22Rv1 (cell line): ENCODE data around the gene PIKFYVE.

Source experiments
- H3K27ac ChIP-seq: fragments of 450-650 bp; 2 replicates; pipeline ENCODE4 v1.5.1; 2017
- ZFX ChIP-seq: fragments of 450-650 bp; IDR thresholded peaks from 2 replicates; pipeline ENCODE4 v1.6.1; 2017; ENCODE audit warnings: antibody characterized with exemption, borderline replicate concordance
- TF ChIP-seq, protein P1 (sequence below): fragments of 450-650 bp; IDR thresholded peaks from 2 replicates; pipeline ENCODE4 v1.5.1; 2017; ENCODE audit warnings: mild to moderate bottlenecking

PIKFYVE gene

DNA sequence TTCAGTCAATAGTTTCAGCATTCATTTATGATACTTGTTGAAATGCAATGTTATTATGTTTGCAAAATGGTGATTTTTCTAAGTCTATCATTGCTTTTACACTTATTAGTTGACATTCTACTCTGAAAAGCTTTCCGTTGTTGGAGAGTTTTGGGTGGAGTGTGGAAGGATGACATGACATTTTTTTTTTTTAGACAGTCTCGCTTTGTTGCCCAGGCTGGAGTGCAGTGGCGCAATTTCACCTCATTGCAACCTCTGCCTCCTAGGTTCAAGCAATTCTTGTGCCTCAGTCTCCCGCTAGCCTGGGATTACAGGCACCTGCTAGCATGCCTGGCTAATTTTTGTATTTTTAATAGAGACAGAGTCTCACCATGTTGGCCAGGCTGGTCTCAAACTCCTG lies 29.8 kb downstream of the PIKFYVE start:
- H3K27ac ChIP-seq, result no peak overlapping the region
- TF ChIP-seq, protein P1, sequence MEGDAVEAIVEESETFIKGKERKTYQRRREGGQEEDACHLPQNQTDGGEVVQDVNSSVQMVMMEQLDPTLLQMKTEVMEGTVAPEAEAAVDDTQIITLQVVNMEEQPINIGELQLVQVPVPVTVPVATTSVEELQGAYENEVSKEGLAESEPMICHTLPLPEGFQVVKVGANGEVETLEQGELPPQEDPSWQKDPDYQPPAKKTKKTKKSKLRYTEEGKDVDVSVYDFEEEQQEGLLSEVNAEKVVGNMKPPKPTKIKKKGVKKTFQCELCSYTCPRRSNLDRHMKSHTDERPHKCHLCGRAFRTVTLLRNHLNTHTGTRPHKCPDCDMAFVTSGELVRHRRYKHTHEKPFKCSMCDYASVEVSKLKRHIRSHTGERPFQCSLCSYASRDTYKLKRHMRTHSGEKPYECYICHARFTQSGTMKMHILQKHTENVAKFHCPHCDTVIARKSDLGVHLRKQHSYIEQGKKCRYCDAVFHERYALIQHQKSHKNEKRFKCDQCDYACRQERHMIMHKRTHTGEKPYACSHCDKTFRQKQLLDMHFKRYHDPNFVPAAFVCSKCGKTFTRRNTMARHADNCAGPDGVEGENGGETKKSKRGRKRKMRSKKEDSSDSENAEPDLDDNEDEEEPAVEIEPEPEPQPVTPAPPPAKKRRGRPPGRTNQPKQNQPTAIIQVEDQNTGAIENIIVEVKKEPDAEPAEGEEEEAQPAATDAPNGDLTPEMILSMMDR, result no peak
- no peak for TF ChIP-seq ZFX

DNA sequence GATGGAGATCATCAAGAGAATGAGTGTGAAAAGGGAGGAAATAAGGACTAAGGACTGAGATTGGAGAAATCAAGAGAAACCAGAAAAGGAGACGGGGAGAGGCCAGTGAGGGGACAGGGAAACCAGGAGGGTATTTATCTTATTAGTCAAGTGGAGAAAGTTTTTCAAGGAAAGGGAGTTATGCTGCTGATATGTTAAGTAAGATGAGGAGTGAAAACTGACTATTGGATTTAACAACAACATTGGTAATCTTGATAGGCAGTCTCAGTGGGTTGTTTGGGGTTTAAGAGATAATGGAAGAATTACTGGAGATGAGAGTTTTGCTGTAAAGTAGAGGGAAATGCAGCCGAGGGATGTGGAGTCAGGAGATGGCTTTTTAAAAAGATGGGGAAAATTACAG lies 30.6 kb downstream of the PIKFYVE start:
- H3K27ac ChIP-seq, result no peak overlapping the region
- TF ChIP-seq ZFX, result no peak
- TF ChIP-seq, protein P1, result no peak

DNA sequence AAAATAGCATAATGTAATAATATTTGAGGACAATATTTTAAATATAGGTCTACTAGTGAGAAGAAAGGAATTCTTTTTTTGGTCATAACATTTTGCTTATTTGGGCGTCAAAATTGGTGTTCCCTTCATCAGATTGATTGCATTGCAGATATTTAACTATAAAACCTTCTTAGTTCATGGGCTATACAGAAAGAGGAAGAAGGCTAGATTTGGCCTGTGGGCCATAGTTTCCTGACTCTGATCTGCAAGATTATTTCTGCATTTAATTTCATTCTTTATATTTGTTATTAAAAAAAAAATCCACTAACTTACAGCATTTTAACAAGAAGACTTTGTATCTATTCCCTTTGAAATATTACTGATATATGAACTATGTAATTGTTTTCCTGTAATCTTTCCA lies 31.9 kb downstream of the PIKFYVE start:
- H3K27ac ChIP-seq, result no peak overlapping the region
- TF ChIP-seq, protein P1, result no peak
- TF ChIP-seq ZFX, result no peak

DNA sequence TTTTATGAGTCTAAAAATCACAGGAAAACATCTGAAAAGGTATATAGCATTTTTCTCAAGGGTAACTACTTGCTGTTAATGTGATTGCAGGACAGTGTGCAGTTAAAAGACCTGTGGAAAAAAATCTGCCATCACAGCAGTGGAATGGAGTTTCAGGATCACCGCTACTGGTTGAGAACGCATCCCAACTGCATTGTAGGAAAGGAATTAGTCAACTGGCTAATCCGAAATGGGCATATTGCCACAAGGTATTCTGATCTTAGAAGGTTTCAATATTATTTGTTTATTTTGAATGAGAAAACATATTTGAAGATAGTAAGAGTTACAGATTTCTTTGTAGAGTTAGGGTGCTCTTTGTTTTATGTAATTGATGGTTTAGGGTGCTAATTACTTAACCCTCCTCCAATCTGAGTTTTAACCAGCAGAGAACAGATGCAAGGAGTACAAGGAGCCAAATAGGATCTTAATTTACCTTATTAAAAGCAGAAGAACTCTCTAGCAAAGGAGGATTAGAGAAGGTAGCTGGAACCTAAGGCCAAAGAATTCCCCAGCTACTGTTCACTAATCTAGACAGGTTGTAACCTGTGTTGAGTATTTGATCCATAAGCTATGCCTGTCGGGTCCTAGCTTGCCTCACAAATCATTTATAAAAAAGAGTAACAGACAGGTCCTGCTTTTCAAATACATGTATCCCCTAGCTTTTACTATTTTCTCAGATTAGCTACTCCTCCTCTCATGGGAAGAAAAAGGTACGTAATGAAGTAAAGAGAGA lies 35.0 kb downstream of the PIKFYVE start:
- TF ChIP-seq, protein P1, result no peak
- TF ChIP-seq ZFX, result no peak
- H3K27ac ChIP-seq, result no peak overlapping the region

DNA sequence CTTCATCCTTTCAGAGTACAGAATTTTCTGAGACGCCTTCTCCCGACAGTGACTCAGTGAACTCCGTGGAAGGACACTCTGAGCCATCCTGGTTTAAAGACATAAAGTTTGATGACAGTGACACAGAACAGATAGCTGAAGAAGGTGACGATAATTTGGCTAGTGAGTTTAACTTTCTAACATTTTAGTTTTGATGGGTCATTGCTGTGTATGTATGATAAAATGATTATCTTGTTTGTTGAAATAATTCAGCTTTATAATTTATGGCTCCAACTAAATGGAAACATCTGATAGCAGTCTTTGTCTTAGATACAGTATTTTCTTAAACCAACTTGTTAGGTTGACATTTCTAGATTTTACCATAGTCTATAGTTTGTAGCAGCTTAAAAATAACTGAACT lies 38.1 kb downstream of the PIKFYVE start:
- TF ChIP-seq, protein P1, result no peak
- TF ChIP-seq ZFX, result no peak
- no peak overlapping the region for H3K27ac ChIP-seq

DNA sequence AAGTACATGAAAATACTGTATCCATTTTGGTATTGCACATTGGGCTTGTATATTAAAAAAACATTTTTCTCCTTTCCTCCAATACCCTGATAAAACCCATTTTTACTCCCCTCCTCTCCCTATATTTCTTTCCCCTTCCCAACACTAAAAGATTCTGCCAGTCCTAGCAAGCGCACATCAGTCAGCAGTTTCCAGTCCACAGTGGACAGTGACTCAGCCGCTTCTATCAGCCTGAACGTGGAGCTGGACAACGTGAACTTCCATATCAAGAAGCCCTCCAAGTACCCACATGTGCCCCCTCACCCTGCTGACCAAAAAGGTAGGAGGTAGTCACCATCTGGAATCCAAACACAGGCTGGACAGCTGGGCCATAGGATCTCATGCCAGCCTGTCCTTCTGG lies 38.6 kb downstream of the PIKFYVE start:
- TF ChIP-seq ZFX, result no peak
- TF ChIP-seq, protein P1, result no peak
- no peak overlapping the region for H3K27ac ChIP-seq

DNA sequence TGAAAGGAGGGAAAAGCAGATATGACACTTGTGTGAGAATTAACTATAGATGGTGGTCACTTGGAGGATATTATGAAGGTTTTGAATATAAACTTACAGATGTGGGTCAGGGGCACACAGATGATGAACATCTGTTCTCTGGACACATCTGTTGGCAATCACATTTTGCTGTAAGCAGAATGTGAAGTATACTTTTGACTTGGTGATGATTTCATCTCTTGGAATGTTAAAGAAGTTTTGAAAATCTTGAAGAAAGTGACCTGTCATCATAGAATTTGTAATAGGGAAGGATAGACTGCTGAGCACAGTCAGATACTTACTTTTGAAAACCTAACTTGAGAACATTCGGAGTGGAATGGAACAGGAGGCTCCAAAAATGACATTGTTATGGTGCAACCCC lies 40.2 kb downstream of the PIKFYVE start:
- TF ChIP-seq ZFX, result no peak
- TF ChIP-seq, protein P1, result no peak
- H3K27ac ChIP-seq, result no peak overlapping the region
